Dendritic cell treated with granulocyte-macrophage colony-stimulating factor and Interleukin-4, amounts not matched to agents 40 ng/mL and 50 ng/mL, for 4 days (primary cell): ENCODE measurements around the gene NKAIN2.

Source experiments
- H3K27ac Mint-ChIP-seq: one replicate; pipeline ENCODE4 v1.8.0; 2022; ENCODE audit warnings: mild to moderate bottlenecking, mixed read lengths
- H3K27me3 Mint-ChIP-seq: one replicate; pipeline ENCODE4 v1.8.0; 2022; ENCODE audit warnings: mild to moderate bottlenecking, mixed read lengths
- H3K36me3 Mint-ChIP-seq: one replicate; pipeline ENCODE4 v1.8.0; 2022; ENCODE audit warnings: low read depth, mixed read lengths
- H3K4me1 Mint-ChIP-seq: one replicate; pipeline ENCODE4 v1.8.0; 2022; ENCODE audit warnings: low read depth, mixed read lengths
- H3K4me3 Mint-ChIP-seq: one replicate; pipeline ENCODE4 v1.8.0; 2022; ENCODE audit warnings: mild to moderate bottlenecking, moderate library complexity, mixed read lengths
- H3K9me3 Mint-ChIP-seq: one replicate; pipeline ENCODE4 v1.8.0; 2022; ENCODE audit warnings: mixed read lengths
- intact Hi-C: fragments of 100-400 bp; cut with micrococcal nuclease; formaldehyde crosslinking; loops from one replicate; pipeline ENCODE4 v1.15.0; 2022

NKAIN2 gene

DNA sequence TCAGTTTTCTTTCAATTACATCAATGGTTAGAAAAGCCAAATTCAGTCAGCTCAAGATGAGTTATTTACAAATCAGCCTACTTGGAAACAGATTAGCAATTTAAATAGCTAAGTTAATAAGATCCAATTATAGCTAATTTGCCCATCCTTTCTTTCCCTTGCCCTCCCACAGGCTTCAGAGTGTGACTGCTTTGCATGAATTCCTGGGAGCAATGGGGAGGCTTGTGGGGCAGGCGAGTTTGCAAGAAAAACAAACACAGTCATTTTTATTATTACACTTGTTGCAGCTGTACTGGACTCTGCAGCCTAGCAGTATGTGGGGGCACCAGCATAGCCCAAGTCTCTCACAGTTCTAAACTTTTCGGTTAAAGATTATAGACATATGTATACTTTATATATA is 219.0 kb downstream of the NKAIN2 start:
- H3K27me3 Mint-ChIP-seq = no peaks in the 10 kb centered on the region
- peaks cover 6% of the 10 kb centered on the region for H3K4me1 Mint-ChIP-seq
- H3K36me3 Mint-ChIP-seq = no peaks in the 10 kb centered on the region
- H3K9me3 Mint-ChIP-seq = no peaks in the 10 kb centered on the region
- intact Hi-C loops = no loop called here
- no peak overlapping the region for H3K4me3 Mint-ChIP-seq
- H3K27ac Mint-ChIP-seq = no peak overlapping the region

DNA sequence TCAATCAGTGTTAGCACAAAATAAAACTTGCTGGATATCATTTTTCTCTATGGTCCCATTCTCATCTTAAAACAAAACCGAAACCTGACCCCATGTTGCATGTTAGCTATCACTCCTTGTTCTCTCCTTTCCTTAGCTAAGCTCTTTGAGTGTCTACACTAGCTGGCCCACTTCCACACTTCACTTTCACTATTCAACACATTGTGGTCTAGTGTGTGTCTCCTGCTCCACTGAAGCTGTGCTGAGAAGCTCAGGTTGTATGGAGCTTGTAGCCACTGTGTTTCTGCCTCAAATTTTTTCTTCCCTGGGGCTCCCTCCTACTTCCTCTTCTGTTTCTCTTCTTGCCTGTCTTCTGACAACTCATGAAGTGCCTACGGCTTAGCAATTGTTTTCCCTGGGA is 223.0 kb downstream of the NKAIN2 start:
- Mint-ChIP-seq H3K4me3 (no peak overlapping the region), H3K27me3 (no peaks in the 10 kb centered on the region), H3K9me3 (no peaks in the 10 kb centered on the region), H3K27ac (no peak overlapping the region), H3K4me1 (peaks cover 6% of the 10 kb centered on the region), H3K36me3 (no peaks in the 10 kb centered on the region)
- intact Hi-C loops = no loop called here

DNA sequence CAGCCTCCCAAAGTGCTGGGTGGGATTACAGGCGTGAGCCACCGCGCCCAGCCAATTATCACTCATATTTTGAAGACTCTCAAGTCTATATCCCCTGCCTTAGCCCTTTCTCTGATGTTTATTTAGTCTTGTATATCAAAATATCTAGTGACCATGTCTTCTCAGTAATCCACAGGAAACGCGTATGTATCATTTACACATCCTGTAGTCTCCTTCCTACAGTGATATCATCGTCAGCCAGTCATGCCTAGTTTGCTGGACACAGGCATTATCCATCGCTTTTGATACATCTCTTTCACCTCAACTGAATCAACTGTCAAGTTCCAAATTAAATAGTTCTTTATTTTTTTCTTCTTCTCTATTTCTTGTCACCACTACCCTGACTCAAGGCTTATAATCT is 223.7 kb downstream of the NKAIN2 start:
- H3K4me1 Mint-ChIP-seq = peaks cover 6% of the 10 kb centered on the region
- H3K27ac Mint-ChIP-seq = no peak overlapping the region
- no peaks in the 10 kb centered on the region for H3K27me3 Mint-ChIP-seq
- no peak overlapping the region for H3K4me3 Mint-ChIP-seq
- H3K36me3 Mint-ChIP-seq = no peaks in the 10 kb centered on the region
- intact Hi-C loops = no loop called here
- no peaks in the 10 kb centered on the region for H3K9me3 Mint-ChIP-seq

DNA sequence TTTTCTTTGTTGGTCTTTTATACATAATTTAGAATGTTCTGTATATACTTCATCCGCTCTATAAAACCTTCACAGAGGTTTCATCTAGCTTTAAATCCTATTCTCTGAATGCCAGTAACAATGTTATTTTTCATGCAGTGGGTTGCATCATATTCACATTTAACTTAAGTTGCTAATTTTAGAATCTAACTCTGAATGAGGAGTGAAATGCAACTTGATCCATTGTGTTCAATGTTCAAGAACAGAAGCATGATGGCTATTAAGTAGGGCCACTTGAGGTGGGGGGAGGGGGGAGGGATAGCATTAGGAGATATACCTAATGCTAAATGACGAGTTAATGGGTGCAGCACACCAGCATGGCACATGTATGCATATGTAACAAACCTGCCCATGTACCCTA is 224.5 kb downstream of the NKAIN2 start:
- no peaks in the 10 kb centered on the region for H3K27me3 Mint-ChIP-seq
- H3K4me3 Mint-ChIP-seq = no peak overlapping the region

DNA sequence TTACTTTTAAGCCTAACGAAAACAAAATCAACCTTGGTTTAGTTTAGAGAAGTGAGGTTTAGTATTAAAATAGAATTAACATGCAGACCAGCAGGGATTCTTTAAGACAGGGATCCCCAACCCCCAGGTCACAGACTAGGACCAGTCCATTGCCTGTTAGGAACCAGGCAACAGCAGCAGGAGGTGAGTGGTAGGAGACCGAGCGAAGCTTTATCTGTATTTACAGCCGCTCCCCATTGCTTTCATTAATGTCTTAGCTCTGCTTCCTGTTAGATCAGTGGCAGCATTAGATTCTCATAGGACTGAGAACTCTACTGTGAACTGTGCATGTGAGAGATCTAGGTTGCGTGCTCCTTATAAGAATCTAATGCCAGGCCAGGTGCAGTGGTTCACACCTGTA is 225.9 kb downstream of the NKAIN2 start:
- no peaks in the 10 kb centered on the region for H3K27me3 Mint-ChIP-seq

More for the DNA sequence above, 224.5 kb downstream of the NKAIN2 start:
- Mint-ChIP-seq H3K36me3 (no peaks in the 10 kb centered on the region), H3K9me3 (no peaks in the 10 kb centered on the region), H3K4me1 (peaks cover 6% of the 10 kb centered on the region), H3K27ac (no peak overlapping the region)
- intact Hi-C loops = no loop called here

GRCh38 chr6:124033501-124033900 is 229.8 kb downstream of the NKAIN2 start:
- Mint-ChIP-seq H3K9me3 (no peaks in the 10 kb centered on the region), H3K27me3 (no peaks in the 10 kb centered on the region), H3K4me3 (no peak overlapping the region), H3K36me3 (no peaks in the 10 kb centered on the region), H3K4me1 (no peaks in the 10 kb centered on the region), H3K27ac (no peak overlapping the region)
- intact Hi-C loops = no loop called here

More for the DNA sequence above, 225.9 kb downstream of the NKAIN2 start:
- intact Hi-C loops = no loop called here
- no peak overlapping the region for H3K27ac Mint-ChIP-seq
- H3K4me3 Mint-ChIP-seq = no peak overlapping the region
- H3K36me3 Mint-ChIP-seq = no peaks in the 10 kb centered on the region
- peaks cover 6% of the 10 kb centered on the region for H3K4me1 Mint-ChIP-seq
- H3K9me3 Mint-ChIP-seq = no peaks in the 10 kb centered on the region

DNA sequence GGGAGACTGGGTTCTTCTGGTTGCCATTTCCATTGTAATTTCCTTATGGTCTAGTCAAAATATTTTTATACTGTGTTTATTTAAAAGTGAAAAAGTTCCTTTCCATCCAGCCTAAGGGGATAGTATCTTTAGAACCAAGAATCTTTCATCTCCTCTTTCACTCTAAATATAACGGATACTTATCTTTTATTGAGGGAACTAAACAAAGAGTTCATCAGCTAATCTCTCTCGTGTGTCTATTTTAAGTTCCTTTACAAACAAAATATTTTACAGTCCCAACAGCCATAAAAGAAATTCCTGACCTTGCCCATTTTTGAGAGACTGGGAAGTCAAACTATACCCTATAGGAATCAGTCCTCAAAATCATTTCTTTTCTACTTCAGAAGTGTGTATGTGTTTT is 232.7 kb downstream of the NKAIN2 start:
- no peaks in the 10 kb centered on the region for H3K36me3 Mint-ChIP-seq
- intact Hi-C loops = no loop called here
- H3K27me3 Mint-ChIP-seq = no peaks in the 10 kb centered on the region
- H3K4me3 Mint-ChIP-seq = no peak overlapping the region
- H3K27ac Mint-ChIP-seq = no peak overlapping the region
- no peaks in the 10 kb centered on the region for H3K4me1 Mint-ChIP-seq
- no peaks in the 10 kb centered on the region for H3K9me3 Mint-ChIP-seq

DNA sequence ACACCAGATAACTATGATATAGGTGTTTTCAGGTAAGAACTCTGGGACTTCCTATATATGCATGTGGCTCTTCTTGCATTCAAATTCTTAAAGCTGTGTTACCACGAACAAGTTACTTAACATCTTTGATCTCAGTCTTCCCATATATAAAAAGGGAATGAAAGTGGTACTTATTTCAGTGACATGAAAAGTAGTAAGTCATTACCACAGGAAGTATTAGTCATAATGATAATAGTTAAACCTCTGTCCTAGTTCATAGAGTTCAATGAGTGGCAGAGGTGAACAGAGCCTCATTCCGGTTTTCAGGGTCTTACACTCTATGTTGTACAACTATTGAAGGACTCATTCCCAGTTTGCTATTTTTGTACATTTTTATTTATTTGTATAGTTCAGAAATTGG is 237.0 kb downstream of the NKAIN2 start:
- Mint-ChIP-seq H3K4me3 (no peak overlapping the region), H3K9me3 (no peaks in the 10 kb centered on the region)
- intact Hi-C loops = no loop called here

DNA sequence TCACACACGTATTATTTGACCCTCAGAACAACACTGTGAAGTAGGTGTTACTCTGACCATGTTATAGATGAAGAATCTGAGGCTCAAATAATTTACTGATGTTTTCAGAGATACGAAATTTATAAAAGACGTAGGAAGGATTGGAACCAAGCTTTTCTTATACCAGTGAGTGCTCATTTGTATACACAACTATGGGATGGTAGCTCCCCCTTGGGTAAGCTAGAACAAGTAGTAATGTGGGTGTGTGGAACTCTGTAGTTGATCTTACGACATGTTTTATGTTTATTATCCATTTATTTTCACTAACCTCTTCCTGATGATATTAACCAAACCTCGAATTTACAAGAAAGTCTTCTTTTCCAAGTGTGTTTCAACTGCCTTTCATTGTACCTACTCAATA is 248.5 kb downstream of the NKAIN2 start:
- no peaks in the 10 kb centered on the region for H3K27me3 Mint-ChIP-seq
- no peak overlapping the region for H3K27ac Mint-ChIP-seq

More for the DNA sequence above, 237.0 kb downstream of the NKAIN2 start:
- Mint-ChIP-seq H3K27ac (no peak overlapping the region), H3K36me3 (no peaks in the 10 kb centered on the region), H3K27me3 (no peaks in the 10 kb centered on the region), H3K4me1 (no peaks in the 10 kb centered on the region)

DNA sequence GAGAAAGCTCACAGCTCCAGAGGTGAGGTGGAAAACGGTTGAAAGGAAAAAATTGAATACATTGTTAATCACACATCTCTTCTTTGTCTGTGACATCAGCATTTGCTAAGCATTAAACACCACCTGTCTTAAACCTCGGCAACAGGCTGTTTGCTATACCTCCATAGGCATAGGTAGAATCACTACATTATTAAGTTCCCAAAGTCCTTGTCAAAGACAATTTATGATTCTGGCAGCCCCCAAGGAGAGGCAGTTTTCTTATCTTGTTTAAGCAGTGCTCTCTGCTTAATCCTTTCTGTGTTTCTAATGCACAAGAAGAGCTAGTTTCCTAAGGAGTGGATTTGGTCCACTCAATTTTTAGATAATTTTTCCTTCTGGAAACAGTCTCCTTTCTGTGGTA is 249.7 kb downstream of the NKAIN2 start:
- no peaks in the 10 kb centered on the region for H3K4me1 Mint-ChIP-seq
- no peak overlapping the region for H3K4me3 Mint-ChIP-seq
- H3K27ac Mint-ChIP-seq = no peak overlapping the region
- H3K27me3 Mint-ChIP-seq = no peaks in the 10 kb centered on the region
- no peaks in the 10 kb centered on the region for H3K36me3 Mint-ChIP-seq
- intact Hi-C loops = no loop called here
- H3K9me3 Mint-ChIP-seq = no peaks in the 10 kb centered on the region

More for the DNA sequence above, 248.5 kb downstream of the NKAIN2 start:
- no peaks in the 10 kb centered on the region for H3K36me3 Mint-ChIP-seq
- H3K4me3 Mint-ChIP-seq = no peak overlapping the region
- intact Hi-C loops = no loop called here
- H3K9me3 Mint-ChIP-seq = no peaks in the 10 kb centered on the region
- H3K4me1 Mint-ChIP-seq = no peaks in the 10 kb centered on the region

GRCh38 chr6:124054034-124054433 is 250.4 kb downstream of the NKAIN2 start:
- no peaks in the 10 kb centered on the region for H3K9me3 Mint-ChIP-seq
- H3K4me3 Mint-ChIP-seq = no peak overlapping the region
- H3K36me3 Mint-ChIP-seq = no peaks in the 10 kb centered on the region
- no peaks in the 10 kb centered on the region for H3K27me3 Mint-ChIP-seq
- H3K4me1 Mint-ChIP-seq = no peaks in the 10 kb centered on the region
- intact Hi-C loops = no loop called here
- H3K27ac Mint-ChIP-seq = no peak overlapping the region

DNA sequence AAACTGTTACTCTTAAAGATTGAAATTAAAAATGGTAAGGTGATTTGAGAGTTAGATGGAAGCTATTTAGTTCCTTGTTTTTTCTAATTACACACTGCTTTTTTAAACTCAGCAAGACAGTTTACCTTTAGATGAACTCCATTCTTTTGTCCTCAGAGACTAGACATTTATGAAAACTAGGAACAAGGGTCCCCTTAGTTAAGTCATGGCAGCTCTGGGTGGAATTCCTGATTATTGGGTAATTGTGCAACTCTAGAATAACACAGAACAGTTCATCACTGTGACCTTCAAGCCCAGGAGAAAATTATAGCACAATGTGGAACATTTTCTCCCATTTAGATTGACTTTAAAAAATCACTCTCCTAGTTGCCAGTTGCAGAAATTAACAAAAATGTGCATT is 251.7 kb downstream of the NKAIN2 start:
- no peaks in the 10 kb centered on the region for H3K36me3 Mint-ChIP-seq
- intact Hi-C loops = no loop called here

DNA sequence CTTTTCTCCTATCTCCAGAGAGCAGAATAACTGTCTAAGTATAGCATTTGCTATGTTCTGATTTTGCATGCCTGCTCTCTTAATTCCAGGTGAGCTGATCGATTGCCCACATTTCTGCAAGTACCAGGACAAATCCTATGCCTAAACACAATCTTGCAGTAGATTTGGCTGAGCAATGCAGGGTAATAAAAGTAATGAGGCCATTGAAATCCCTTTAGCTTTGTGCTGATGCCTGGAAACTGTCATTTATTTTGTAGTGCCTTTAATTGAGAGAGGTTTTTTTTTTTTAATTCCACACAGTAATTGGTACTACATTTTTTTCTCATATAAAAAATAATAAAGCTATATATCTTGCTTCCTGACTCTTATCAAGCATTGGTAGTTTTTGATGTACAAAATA is 252.3 kb downstream of the NKAIN2 start:
- Mint-ChIP-seq H3K4me3 (no peak overlapping the region), H3K27ac (no peak overlapping the region), H3K9me3 (no peaks in the 10 kb centered on the region), H3K36me3 (no peaks in the 10 kb centered on the region), H3K27me3 (no peaks in the 10 kb centered on the region), H3K4me1 (no peaks in the 10 kb centered on the region)
- intact Hi-C loops = no loop called here

More for the DNA sequence above, 251.7 kb downstream of the NKAIN2 start:
- Mint-ChIP-seq H3K27ac (no peak overlapping the region), H3K4me1 (no peaks in the 10 kb centered on the region), H3K27me3 (no peaks in the 10 kb centered on the region), H3K9me3 (no peaks in the 10 kb centered on the region), H3K4me3 (no peak overlapping the region)

GRCh38 chr6:124056407-124057334 is 253.0 kb downstream of the NKAIN2 start:
- Mint-ChIP-seq H3K9me3 (no peaks in the 10 kb centered on the region), H3K36me3 (no peaks in the 10 kb centered on the region), H3K4me1 (no peaks in the 10 kb centered on the region), H3K4me3 (no peak overlapping the region), H3K27me3 (no peaks in the 10 kb centered on the region), H3K27ac (no peak overlapping the region)
- intact Hi-C loops = no loop called here

DNA sequence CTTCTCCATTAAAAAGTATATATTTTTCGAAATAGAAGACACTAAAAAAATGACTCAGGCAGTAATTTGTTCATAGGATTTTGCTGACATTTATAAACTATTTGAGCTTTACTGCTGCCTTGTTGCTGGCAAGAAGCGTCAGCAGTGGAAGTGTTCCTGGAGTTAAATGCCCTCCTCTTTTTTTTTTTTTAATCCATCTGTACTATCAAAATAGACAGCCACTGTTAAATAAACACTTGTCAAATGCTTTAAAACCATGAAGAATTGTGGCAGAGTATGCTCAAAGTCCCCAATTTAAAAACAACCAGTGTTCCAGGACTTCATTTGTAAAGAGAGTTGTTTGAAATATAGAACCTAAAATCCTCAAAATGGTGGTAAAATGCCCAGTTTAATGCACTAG is 253.8 kb downstream of the NKAIN2 start:
- H3K27me3 Mint-ChIP-seq = no peaks in the 10 kb centered on the region
- H3K4me1 Mint-ChIP-seq = no peaks in the 10 kb centered on the region
- intact Hi-C loops = no loop called here
- no peaks in the 10 kb centered on the region for H3K36me3 Mint-ChIP-seq
- no peaks in the 10 kb centered on the region for H3K9me3 Mint-ChIP-seq
- no peak overlapping the region for H3K4me3 Mint-ChIP-seq
- no peak overlapping the region for H3K27ac Mint-ChIP-seq
